ENCODE measurements around the gene WDR89.

GRCh38 chr14:63624701-63625100 is 17.0 kb downstream of the WDR89 start:
- TF ChIP-seq CTCF (IDR thresholded peaks at IDR 0.05) (no peak), POLR2A (IDR thresholded peaks at IDR 0.05) (no peak)

Data from uterus (tissue), 2 donors.